GM12865 (cell line): Measurements from ENCODE around the gene CLDN22.

Experiments used
- DNase-seq: peaks from one replicate; pipeline ENCODE4 v3.0.0; 2010; ENCODE audit warnings: low read depth
- H3K4me3 ChIP-seq: 2 replicates; pipeline ENCODE4 v1.5.1; 2011; ENCODE audit warnings: mild to moderate bottlenecking, low read depth, low read length, control low read depth
- TF ChIP-seq, protein P1 (sequence below): IDR thresholded peaks from 2 replicates; pipeline ENCODE4 v1.5.1; 2011; ENCODE audit warnings: low read length, control low read depth, low read depth, inconsistent platforms; ENCODE audit not compliant: insufficient read depth; ENCODE audit errors: missing control alignments

CLDN22 gene

DNA sequence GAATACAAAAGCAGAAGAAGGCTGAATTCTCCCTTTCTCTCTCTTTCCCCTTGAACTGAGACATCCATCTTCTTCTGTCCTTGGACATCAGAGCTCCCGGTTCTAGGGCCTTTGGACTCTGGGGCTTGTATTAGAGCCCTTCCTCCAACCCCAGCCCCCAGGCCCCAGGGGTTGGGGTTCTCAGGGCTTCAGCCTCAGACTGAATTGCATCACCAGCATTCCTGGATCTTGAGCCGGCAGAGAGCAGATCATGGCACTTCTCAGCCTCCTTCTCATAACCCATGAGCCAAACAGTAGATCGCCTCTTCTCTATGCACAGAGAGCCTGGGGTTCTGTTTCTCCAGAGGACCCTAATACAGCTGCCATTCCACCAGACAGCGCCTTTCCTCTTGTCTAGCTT is 27.5 kb upstream of the CLDN22 start:
- TF ChIP-seq, protein P1, sequence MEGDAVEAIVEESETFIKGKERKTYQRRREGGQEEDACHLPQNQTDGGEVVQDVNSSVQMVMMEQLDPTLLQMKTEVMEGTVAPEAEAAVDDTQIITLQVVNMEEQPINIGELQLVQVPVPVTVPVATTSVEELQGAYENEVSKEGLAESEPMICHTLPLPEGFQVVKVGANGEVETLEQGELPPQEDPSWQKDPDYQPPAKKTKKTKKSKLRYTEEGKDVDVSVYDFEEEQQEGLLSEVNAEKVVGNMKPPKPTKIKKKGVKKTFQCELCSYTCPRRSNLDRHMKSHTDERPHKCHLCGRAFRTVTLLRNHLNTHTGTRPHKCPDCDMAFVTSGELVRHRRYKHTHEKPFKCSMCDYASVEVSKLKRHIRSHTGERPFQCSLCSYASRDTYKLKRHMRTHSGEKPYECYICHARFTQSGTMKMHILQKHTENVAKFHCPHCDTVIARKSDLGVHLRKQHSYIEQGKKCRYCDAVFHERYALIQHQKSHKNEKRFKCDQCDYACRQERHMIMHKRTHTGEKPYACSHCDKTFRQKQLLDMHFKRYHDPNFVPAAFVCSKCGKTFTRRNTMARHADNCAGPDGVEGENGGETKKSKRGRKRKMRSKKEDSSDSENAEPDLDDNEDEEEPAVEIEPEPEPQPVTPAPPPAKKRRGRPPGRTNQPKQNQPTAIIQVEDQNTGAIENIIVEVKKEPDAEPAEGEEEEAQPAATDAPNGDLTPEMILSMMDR, result no peak
- H3K4me3 ChIP-seq, result no peak overlapping the region
- DNase-seq, result no peak

DNA sequence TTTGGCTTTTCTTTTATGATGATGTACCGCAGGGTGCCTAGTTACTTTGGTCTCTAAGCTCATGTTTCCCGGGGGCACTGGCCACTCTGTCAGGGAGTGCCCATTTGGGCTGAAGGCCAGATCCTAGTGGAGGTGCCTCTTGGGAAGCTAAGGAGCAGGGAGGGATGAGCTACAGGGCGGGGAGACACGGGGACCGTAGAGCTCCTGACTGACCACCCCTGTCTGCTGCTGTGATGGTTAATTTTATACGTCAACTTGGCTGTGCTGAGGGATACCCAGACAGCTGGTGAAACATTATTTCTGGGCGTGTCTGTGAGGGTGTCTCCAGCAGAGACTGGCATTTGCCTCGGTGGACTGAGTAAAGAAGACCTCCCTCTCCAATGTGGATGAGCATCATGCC is 27.1 kb upstream of the CLDN22 start:
- no peak for DNase-seq
- no peak overlapping the region for H3K4me3 ChIP-seq
- TF ChIP-seq, protein P1, result no peak

DNA sequence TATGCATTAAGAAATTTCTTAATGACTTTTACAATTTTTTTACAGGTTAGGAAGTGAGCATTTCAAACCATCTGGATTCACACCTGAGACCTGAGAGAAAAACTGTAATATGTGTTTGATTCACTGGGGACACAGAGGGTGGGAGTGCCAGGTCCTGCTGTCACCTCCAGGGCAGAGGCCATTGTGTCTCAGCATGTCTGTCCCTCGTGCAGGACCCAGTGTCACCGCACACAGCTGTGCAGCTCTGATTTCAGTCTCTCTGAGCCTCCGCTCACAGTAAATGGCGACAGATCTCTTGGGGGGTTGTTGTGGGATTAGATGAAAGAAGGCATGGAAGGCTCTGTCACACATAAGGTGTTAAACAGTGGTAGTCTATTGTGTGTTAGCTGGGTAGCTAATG is 25.2 kb upstream of the CLDN22 start:
- H3K4me3 ChIP-seq, result no peak overlapping the region
- TF ChIP-seq, protein P1, result no peak
- no peak for DNase-seq

DNA sequence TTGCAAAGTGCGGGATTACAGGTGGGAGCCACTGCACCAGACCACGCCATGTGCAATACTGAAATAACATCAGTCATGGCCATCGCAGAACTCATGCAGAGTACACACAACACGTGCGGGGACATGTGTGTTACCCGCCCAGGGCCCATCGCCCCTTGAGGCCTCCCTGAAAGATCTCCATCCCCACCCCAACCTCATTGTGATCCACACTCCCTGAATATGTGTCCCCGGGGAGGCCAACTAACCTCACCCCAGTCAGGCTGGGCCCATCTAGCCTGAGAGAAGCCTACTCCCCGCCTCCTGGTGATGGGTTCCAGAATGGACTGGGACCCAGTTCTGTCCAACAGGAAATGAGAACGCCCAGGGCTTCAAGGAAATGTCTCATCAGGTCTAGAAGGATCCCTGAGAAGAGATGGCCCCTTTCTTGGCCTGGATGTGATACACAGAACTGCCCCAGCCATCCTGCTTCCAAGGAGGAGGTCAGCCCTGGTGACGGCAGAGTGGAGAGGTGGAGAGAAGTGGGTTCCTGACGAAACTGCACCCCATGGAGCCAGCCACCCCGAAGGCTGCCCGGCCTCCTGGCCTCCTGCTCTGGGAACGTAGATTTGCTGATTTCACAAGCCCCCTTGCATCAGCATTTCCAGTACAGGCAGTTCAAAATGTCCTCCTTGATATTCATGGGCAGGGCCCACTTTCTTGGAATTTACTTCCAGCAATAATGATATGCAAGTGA is 24.6 kb upstream of the CLDN22 start:
- TF ChIP-seq, protein P1, result no peak
- no peak overlapping the region for H3K4me3 ChIP-seq
- DNase-seq, result no peak

DNA sequence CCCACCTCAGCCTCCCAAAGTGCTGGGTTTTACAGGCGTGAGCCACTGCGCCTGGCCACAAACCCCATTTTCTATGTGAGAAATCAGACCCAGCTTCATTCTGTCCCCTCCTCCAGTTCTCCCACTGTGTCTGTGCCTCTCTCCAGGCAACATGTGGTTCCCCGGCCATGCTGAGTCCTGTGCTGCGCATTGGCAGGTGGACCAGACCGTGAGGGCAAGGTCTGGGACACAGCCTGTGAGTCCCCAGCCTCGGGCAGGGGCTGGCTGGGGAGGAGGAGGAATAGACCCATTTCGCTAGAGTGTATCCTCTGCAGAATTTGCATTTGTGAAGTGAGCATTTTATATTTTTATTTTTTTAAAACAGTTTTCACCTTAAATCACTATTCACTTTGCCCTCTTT is 23.7 kb upstream of the CLDN22 start:
- H3K4me3 ChIP-seq, result no peak overlapping the region
- no peak for DNase-seq

DNA sequence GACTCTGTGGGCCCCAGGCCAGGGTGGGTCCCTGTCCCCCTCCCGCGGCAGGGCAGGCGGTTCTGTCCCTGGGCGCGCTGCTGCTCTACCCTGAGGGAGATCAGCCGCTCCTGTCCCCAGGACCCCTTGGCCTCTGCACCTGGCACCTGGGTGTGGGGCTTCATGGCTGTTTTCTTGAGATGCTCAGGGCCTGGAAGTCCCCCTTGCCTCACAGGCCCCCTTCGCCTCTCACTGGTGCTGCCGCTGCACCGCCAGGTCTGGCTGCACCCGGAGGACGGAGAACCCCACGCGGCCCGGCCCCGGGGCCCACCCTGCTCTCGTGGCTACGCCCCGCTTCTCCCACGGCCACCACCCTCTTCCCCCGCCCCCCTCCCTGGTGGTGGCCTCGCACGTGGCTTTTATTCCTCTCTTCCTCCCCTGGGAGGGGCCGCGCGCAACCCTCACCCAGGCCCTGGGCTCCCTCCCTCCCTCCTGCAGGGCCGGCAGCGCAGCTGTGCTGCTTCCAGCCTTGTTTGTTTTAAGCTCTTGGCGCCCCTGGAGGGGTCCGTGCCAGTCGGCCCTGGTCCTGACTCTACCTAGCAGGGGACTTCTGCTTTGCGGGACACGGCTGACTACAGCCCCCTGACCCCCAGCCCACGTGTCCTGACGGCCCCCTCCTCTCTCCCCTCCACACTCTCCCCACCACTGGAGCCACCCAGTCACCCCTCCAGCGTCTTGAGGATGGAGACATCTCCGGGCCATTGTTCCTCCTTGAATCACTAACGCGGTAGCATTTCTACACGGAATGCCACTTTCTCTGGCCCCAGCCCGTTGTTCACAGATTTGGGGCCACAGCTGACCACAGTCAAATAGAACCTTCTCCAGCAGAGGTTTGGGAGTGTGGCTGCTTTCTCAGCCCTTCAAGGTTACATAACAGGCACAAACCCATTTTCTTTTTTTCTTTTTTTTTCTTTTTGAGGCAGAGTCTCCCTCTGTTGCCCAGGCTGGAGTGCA is 22.8 kb upstream of the CLDN22 start:
- no peak overlapping the region for H3K4me3 ChIP-seq

More for the DNA sequence above, 23.7 kb upstream of the CLDN22 start:
- TF ChIP-seq, protein P1, result no peak

More for the DNA sequence above, 22.8 kb upstream of the CLDN22 start:
- TF ChIP-seq, protein P1, result no peak
- no peak for DNase-seq
